ENCODE results near the gene GRIK3. TPM values are rescaled to one million over a fixed set of nuclear protein-coding genes. Genes with fewer than 3 reads are reported as not detected.

The GRIK3 gene
- total and polyA plus RNA-seq, 12 donors = 0.09 to 3.1 (median 0.69) TPM

GRCh38 chr1:36752431-36752830 lies 281.9 kb downstream of the GRIK3 start:
- Histone ChIP-seq H3K27me3 (no peaks in the 10 kb centered on the region), H3K4me3 (no peak overlapping the region), H3K4me1 (replicated peaks in 1 of 2) (no peaks in the 10 kb centered on the region), H3K9me3 (replicated peaks in 1 of 3) (no peaks in the 10 kb centered on the region), H3K36me3 (replicated peaks in 1 of 2) (no peaks in the 10 kb centered on the region), H3K27ac (no peak overlapping the region)
- intact Hi-C loops (cut with DNase I) = no loop called here
- no peak for TF ChIP-seq POLR2A (IDR thresholded peaks at IDR 0.05)
- TF ChIP-seq, protein P1, sequence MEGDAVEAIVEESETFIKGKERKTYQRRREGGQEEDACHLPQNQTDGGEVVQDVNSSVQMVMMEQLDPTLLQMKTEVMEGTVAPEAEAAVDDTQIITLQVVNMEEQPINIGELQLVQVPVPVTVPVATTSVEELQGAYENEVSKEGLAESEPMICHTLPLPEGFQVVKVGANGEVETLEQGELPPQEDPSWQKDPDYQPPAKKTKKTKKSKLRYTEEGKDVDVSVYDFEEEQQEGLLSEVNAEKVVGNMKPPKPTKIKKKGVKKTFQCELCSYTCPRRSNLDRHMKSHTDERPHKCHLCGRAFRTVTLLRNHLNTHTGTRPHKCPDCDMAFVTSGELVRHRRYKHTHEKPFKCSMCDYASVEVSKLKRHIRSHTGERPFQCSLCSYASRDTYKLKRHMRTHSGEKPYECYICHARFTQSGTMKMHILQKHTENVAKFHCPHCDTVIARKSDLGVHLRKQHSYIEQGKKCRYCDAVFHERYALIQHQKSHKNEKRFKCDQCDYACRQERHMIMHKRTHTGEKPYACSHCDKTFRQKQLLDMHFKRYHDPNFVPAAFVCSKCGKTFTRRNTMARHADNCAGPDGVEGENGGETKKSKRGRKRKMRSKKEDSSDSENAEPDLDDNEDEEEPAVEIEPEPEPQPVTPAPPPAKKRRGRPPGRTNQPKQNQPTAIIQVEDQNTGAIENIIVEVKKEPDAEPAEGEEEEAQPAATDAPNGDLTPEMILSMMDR (IDR thresholded peaks at IDR 0.05) = no peak
- 67 to 88% (median 73%) methylated on average over 1 to 2 of the region's 2 CpGs for WGBS, 4 donors
- DNase-seq = no peak

DNA sequence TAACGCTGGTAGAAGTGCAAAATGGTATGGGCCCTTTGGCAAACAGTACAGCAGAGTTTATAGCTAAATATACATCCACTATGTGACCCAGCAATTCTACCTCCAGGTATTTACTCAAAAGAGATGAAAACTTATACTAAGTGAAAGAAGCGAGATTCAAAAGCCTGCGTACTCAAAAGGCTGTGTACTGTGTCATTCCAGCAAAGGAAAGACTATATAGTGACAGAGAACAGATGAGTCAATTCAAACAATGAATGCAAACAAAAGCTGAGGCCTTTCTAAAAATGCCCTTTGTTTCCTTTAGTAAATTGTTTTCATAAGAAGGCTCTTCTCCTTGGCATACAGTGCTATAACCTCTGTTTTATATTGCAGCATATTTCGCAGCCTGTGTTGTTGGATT lies 282.8 kb downstream of the GRIK3 start:
- Histone ChIP-seq H3K4me3 (no peak overlapping the region), H3K36me3 (replicated peaks in 1 of 2) (no peaks in the 10 kb centered on the region), H3K27me3 (peaks cover 2% of the 10 kb centered on the region), H3K4me1 (replicated peaks in 1 of 2) (no peaks in the 10 kb centered on the region), H3K9me3 (replicated peaks in 1 of 3) (no peaks in the 10 kb centered on the region), H3K27ac (no peak overlapping the region)
- intact Hi-C loops (cut with DNase I) = no loop called here
- DNase-seq = no peak
- TF ChIP-seq, protein P1 (IDR thresholded peaks at IDR 0.05) = no peak
- WGBS, 4 donors = 78 to 90% (median 86%) methylated on average over 4 of the region's 4 CpGs

- DNase-seq = no peak
- no peaks in the 10 kb centered on the region for H3K4me1 ChIP-seq (replicated peaks in 1 of 2)
- 78 to 84% (median 81%) methylated on average over 7 of the region's 7 CpGs for WGBS, 4 donors
- no peak overlapping the region for H3K27ac ChIP-seq
- H3K36me3 ChIP-seq (replicated peaks in 1 of 2) = no peaks in the 10 kb centered on the region
- no peaks in the 10 kb centered on the region for H3K9me3 ChIP-seq (replicated peaks in 1 of 3)
- intact Hi-C loops (cut with DNase I) = no loop called here
- no peak overlapping the region for H3K4me3 ChIP-seq
- peaks cover 12% of the 10 kb centered on the region for H3K27me3 ChIP-seq
- TF ChIP-seq, protein P1 (IDR thresholded peaks at IDR 0.05) = no peak
- no peak for TF ChIP-seq POLR2A (IDR thresholded peaks at IDR 0.05)
Measured at GRCh38 chr1:36748466-36748865, 285.8 kb downstream of the GRIK3 start.
